ENCODE results near the gene ZNF341.

- no peak for TF ChIP-seq POLR2A (IDR thresholded peaks at IDR 0.05)
- no peak for TF ChIP-seq CTCF (IDR thresholded peaks at IDR 0.05)
Observed at GRCh38 chr20:33793011-33793931, 61.5 kb downstream of the ZNF341 start.

Data from sigmoid colon (tissue), 3 donors.